ENCODE data around the gene HOMER3.

HOMER3 gene

GRCh38 chr19:18931316-18932162 is 9.5 kb downstream of the HOMER3 start:
- Histone ChIP-seq H3K4me1 (ENCODE audit: insufficient read depth, insufficient read length) (peaks cover 11% of the 10 kb centered on the region), H3K27me3 (ENCODE audit: insufficient read depth, insufficient read length) (no peaks in the 10 kb centered on the region), H3K9ac (ENCODE audit: insufficient read length, low read depth) (no peak overlapping the region), H3K4me3 (ENCODE audit: insufficient read length, low read depth) (no peak overlapping the region), H3K9me3 (ENCODE audit: insufficient read depth, low read length) (no peaks in the 10 kb centered on the region), H3K36me3 (ENCODE audit: insufficient read depth, insufficient read length, low read length) (peaks cover 76% of the 10 kb centered on the region)
- no peak for DNase-seq (ENCODE audit: low read depth, low spot score)
- no peak for TF ChIP-seq YY1 (IDR thresholded peaks at IDR 0.05; ENCODE audit: insufficient read depth, insufficient read length)
- TF ChIP-seq ZNF274 (IDR thresholded peaks at IDR 0.05; ENCODE audit: low read depth, low read length), result no peak
- TF ChIP-seq SUZ12 (IDR thresholded peaks at IDR 0.05; ENCODE audit: extremely low read depth, insufficient read depth, insufficient read length), result no peak

- TF ChIP-seq ZNF274 (IDR thresholded peaks at IDR 0.05; ENCODE audit: low read depth, low read length) (no peak), SUZ12 (IDR thresholded peaks at IDR 0.05; ENCODE audit: extremely low read depth, insufficient read depth, insufficient read length) (no peak), YY1 (IDR thresholded peaks at IDR 0.05; ENCODE audit: insufficient read depth, insufficient read length) (no peak)
- Histone ChIP-seq H3K36me3 (ENCODE audit: insufficient read depth, insufficient read length, low read length) (peaks cover 78% of the 10 kb centered on the region), H3K4me3 (ENCODE audit: insufficient read length, low read depth) (no peak overlapping the region), H3K9ac (ENCODE audit: insufficient read length, low read depth) (no peak overlapping the region), H3K9me3 (ENCODE audit: insufficient read depth, low read length) (no peaks in the 10 kb centered on the region), H3K4me1 (ENCODE audit: insufficient read depth, insufficient read length) (peaks cover 11% of the 10 kb centered on the region), H3K27me3 (ENCODE audit: insufficient read depth, insufficient read length) (no peaks in the 10 kb centered on the region)
- DNase-seq (ENCODE audit: low read depth, low spot score), result no peak
These were observed 11.7 kb downstream of the HOMER3 start for GRCh38 chr19:18929311-18929710.

- peaks cover 78% of the 10 kb centered on the region for H3K36me3 ChIP-seq (ENCODE audit: insufficient read depth, insufficient read length, low read length)
- H3K9me3 ChIP-seq (ENCODE audit: insufficient read depth, low read length), result no peaks in the 10 kb centered on the region
- no peak overlapping the region for H3K4me3 ChIP-seq (ENCODE audit: insufficient read length, low read depth)
- no peak overlapping the region for H3K9ac ChIP-seq (ENCODE audit: insufficient read length, low read depth)
- no peak for TF ChIP-seq SUZ12 (IDR thresholded peaks at IDR 0.05; ENCODE audit: extremely low read depth, insufficient read depth, insufficient read length)
- no peak for TF ChIP-seq ZNF274 (IDR thresholded peaks at IDR 0.05; ENCODE audit: low read depth, low read length)
- no peak for TF ChIP-seq YY1 (IDR thresholded peaks at IDR 0.05; ENCODE audit: insufficient read depth, insufficient read length)
- peaks cover 8% of the 10 kb centered on the region for H3K4me1 ChIP-seq (ENCODE audit: insufficient read depth, insufficient read length)
- H3K27me3 ChIP-seq (ENCODE audit: insufficient read depth, insufficient read length), result no peaks in the 10 kb centered on the region
- DNase-seq (ENCODE audit: low read depth, low spot score), result no peak
These were observed 12.8 kb downstream of the HOMER3 start for GRCh38 chr19:18928018-18928805.

GRCh38 chr19:18924684-18925213 is 16.3 kb downstream of the HOMER3 start:
- H3K36me3 ChIP-seq (ENCODE audit: insufficient read depth, insufficient read length, low read length), result peaks cover 87% of the 10 kb centered on the region
- H3K9me3 ChIP-seq (ENCODE audit: insufficient read depth, low read length), result no peaks in the 10 kb centered on the region
- no peaks in the 10 kb centered on the region for H3K27me3 ChIP-seq (ENCODE audit: insufficient read depth, insufficient read length)
- TF ChIP-seq SUZ12 (IDR thresholded peaks at IDR 0.05; ENCODE audit: extremely low read depth, insufficient read depth, insufficient read length) (no peak), ZNF274 (IDR thresholded peaks at IDR 0.05; ENCODE audit: low read depth, low read length) (no peak), YY1 (IDR thresholded peaks at IDR 0.05; ENCODE audit: insufficient read depth, insufficient read length) (no peak)
- no peak overlapping the region for H3K9ac ChIP-seq (ENCODE audit: insufficient read length, low read depth)
- H3K4me3 ChIP-seq (ENCODE audit: insufficient read length, low read depth), result no peak overlapping the region
- peaks cover 4% of the 10 kb centered on the region for H3K4me1 ChIP-seq (ENCODE audit: insufficient read depth, insufficient read length)
- DNase-seq (ENCODE audit: low read depth, low spot score), result no peak

- no peak for TF ChIP-seq SUZ12 (IDR thresholded peaks at IDR 0.05; ENCODE audit: extremely low read depth, insufficient read depth, insufficient read length)
- TF ChIP-seq YY1 (IDR thresholded peaks at IDR 0.05; ENCODE audit: insufficient read depth, insufficient read length), result no peak
- no peak for TF ChIP-seq ZNF274 (IDR thresholded peaks at IDR 0.05; ENCODE audit: low read depth, low read length)
- Histone ChIP-seq H3K27me3 (ENCODE audit: insufficient read depth, insufficient read length) (no peaks in the 10 kb centered on the region), H3K9me3 (ENCODE audit: insufficient read depth, low read length) (no peaks in the 10 kb centered on the region), H3K4me1 (ENCODE audit: insufficient read depth, insufficient read length) (peaks cover 4% of the 10 kb centered on the region), H3K9ac (ENCODE audit: insufficient read length, low read depth) (no peak overlapping the region), H3K36me3 (ENCODE audit: insufficient read depth, insufficient read length, low read length) (peaks cover 64% of the 10 kb centered on the region), H3K4me3 (ENCODE audit: insufficient read length, low read depth) (no peak overlapping the region)
- DNase-seq (ENCODE audit: low read depth, low spot score), result no peak
These were observed 18.6 kb downstream of the HOMER3 start for GRCh38 chr19:18922228-18922985.

GRCh38 chr19:18921593-18921992 is 19.4 kb downstream of the HOMER3 start:
- H3K27me3 ChIP-seq (ENCODE audit: insufficient read depth, insufficient read length), result no peaks in the 10 kb centered on the region
- no peak overlapping the region for H3K9ac ChIP-seq (ENCODE audit: insufficient read length, low read depth)
- no peak overlapping the region for H3K4me3 ChIP-seq (ENCODE audit: insufficient read length, low read depth)
- TF ChIP-seq YY1 (IDR thresholded peaks at IDR 0.05; ENCODE audit: insufficient read depth, insufficient read length), result no peak
- TF ChIP-seq ZNF274 (IDR thresholded peaks at IDR 0.05; ENCODE audit: low read depth, low read length), result no peak
- TF ChIP-seq SUZ12 (IDR thresholded peaks at IDR 0.05; ENCODE audit: extremely low read depth, insufficient read depth, insufficient read length), result no peak
- H3K9me3 ChIP-seq (ENCODE audit: insufficient read depth, low read length), result no peaks in the 10 kb centered on the region
- peaks cover 62% of the 10 kb centered on the region for H3K36me3 ChIP-seq (ENCODE audit: insufficient read depth, insufficient read length, low read length)
- no peak for DNase-seq (ENCODE audit: low read depth, low spot score)
- peaks cover 4% of the 10 kb centered on the region for H3K4me1 ChIP-seq (ENCODE audit: insufficient read depth, insufficient read length)
